ENCODE results near the gene KCNIP3. TPM values are rescaled to one million over a fixed set of nuclear protein-coding genes. Genes with fewer than 3 reads are reported as not detected.

The KCNIP3 gene
- total RNA-seq: 3.8 TPM
- long read RNA-seq, partial matches to known transcripts: 1 of 2 reads
- long read RNA-seq, other reads (novel, unspliced or antisense): 1 of 2 reads

- no peak for DNase-seq (ENCODE audit: low spot score)
Measured at GRCh38 chr2:95296880-95297487, at the start of gene KCNIP3. Gene KCNIP3, plus strand, starts transcription at chr2:95297347. Its CDS starts 92 bp downstream, at chr2:95297439.

- DNase-seq (ENCODE audit: low spot score): no peak
Measured at GRCh38 chr2:95258271-95258670, 38.9 kb upstream of the KCNIP3 start.

DNA sequence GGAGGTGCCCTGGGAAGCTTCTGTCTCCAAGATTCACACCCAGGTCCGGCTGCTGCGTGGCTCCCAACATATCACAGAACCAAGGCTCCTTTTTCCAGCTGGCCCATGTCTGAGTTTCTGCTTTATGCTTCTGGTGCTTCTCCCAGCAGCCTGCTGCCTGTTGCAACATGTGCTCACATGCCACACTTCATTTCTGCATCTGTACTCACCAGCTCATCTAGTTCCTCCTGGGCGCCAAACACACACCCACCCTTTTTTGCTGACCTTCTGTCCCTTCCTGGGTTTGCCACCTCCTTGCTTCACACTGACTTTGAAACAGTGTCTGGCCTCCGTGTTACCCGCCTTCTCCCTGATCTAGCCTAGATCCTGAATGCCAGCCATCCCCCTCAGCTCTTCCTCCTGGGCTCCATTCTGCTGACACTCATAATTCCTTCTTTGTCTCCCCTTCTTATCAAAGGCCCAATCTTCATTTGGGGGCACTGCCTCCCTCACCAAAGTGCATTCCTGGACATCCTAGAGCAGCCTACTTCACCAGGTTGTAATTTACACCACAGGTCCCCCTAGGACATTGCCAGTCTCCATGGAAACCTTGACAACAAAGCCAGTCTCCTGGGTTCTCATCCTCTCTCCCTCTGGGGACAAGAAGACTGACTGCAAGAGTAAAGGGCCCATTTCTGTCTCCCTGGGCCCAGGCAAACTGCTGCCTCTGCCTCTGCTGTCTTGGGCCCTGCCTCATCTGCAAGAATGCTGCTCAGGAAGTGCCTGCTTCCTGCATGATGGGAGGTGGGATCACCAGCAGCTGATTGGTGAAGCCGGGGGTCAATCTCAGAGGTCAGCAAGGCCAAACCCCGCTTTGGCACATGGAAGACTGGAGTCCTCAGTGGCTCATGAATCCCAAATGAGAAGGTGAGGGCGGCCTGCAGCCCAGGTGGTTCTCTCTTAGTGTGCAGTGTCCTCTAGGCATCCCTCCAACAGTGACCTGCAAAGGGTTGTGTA, 36.8 kb upstream of the KCNIP3 start:
- no peak for DNase-seq (ENCODE audit: low spot score)

DNA sequence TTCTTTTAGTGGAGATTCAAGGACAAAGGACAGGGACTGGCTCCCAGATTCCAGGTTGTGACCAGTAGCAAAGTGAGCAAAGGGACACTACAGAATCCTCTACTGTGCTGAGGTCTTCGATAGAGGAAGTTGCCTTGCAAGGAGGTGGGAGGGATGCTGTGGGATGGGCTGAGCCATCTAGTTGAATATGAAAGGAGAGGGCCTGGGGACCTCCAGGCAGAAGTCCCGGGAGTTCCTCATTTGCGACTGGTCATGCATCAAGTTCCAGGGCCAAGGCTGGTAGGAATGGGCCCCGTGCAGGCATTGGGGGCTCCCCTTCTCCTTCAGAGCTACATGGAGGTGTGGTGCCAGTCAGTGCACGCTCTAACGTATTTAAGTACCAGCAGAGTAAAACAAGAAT, 35.5 kb upstream of the KCNIP3 start:
- DNase-seq (ENCODE audit: low spot score): no peak

- no peak for DNase-seq (ENCODE audit: low spot score)
Measured at GRCh38 chr2:95262896-95263542, 34.1 kb upstream of the KCNIP3 start.

DNA sequence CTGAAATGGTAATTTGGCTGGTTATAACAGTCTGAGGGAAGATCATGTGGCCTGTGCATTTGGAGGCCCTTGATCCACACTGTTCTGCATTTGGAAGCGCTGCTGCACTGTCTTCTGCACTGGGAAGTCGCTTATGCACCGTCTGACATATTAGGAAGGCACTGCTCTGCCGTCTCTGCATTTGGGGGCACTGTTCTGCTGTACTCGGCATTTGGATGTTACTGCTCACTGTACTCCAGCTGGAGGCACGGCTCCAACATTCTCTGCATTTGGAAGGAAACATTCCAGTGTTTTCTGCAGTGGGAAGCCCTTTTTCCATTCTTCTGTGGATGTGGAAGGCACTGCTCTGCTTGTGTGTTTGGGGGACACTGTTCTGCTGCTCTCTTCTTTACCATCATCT, 32.5 kb upstream of the KCNIP3 start:
- DNase-seq (ENCODE audit: low spot score): no peak

DNA sequence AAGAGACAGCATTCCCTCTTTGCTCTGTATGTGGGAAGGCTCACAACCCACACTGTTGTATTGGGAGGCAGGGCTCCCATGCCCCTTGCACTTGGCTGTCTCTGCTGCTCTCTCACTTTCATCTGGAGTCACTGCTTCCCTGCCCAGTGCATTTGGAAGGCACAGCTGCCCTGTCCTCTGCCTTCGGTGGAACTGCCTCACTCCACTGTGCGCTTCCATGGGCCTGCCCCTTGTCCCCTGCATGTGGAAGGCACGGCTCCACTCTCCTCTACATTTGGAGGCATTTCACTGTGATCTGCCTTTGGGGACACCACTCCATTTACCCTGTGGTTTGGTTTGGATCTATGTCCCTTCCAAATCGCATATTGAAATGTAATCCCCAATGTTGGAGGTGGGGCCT, 32.0 kb upstream of the KCNIP3 start:
- DNase-seq (ENCODE audit: low spot score): no peak

DNA sequence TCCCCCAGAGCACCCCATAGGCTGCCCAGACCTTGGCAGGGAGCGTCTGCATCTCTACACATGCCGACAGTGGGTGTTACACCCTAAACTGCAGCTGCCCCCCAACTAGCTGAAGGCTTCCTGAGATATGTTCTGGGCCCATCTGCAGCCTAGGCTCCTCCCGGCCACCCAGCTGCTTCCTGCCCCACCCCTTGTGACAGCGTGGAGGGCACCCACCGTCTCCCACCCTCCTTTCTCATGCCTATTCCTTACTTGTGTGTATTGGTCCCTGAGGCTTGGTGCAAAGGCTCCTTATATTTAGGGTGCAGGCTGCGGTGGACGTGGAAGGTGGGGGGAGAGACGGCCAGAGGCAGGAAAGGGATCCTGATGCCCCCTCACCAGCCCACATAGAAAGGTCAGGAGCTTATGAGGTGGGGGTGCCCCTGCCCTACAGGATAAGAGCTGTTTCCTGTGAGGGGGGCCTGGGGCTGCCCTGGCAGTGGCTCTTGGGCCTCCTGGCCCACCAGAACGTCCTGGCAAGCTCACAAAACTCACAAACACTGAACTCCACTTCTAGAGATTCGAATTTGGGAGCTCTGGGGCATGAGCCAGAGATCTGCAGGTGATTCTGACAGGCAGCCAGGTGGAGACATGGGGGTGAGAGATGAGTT, 30.2 kb upstream of the KCNIP3 start:
- no peak for DNase-seq (ENCODE audit: low spot score)

DNA sequence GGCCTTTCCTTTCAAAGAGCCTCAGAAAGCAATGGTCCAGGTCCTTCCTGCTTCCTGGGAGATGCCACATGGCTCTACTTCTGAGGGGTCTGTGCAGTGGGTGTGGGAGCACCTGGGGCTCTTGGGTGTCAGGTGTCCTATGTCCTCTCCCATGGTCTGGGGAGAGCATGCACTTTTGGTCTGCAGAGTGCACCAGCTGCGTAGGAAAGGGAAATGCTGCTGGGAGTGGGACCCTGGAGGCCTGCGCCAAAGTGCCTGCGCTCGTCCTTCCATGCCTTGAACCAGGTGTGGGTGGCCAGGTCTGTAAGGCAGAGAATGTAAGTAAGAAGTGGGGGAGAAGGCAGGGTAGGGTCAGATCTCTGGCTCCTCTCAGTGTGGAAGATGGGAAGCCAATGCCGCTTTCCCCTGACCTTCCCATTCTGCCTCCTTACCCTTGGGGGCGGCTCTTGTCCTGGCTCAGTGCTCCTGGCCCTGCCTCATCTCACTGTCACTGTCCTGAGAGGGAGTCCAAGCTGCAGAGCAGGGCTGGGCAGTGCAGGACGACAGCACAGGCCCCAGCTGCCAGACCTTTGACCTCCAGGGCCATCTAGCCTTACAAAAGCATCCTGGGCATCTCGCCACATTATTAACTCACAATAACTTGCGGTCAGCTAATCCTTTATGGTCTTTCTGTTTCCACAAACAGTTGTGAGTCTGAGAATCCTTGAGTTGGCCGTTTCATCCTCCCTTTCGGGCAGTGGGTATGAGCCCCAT, 29.5 kb upstream of the KCNIP3 start:
- DNase-seq (ENCODE audit: low spot score): peak; percentile 73

DNA sequence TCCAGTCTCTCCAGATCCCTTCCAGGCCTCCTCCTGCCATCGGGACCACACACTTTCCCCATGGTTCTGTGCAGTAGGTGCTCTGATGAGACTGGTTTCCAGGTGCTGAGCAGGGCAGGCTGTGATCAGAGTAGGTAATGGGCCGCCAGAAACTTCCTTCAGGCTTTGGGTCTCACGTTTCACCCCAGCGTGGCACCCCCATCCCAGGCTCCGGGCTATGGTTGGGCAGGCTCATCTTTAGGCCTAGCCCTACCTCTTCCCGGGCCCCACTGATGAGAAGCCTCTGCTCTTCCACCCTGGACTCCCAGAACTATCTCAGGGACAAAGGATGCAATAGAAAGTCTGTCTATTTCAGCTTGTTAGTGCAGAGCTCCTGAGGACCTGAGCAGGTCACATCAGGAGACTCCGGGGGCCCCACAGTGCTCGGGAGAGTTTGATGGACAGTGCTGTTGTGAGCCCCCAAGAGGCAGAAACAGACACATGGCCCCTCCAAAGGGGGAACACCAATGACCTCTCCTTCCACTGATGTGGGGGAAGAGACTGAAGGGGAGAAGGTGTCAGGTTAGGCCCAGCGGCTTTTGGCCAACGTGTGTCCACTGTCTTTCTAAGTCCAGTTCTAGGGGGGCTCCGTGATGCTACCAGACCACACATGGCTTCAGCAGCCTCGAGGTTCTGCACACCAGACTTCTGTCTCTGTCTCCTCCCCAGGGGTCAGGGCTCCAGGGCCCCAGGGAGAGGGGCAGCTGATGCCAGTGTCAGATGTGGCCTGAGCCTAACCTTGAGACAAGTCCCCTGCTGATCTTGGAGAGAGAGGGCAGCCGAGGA, 28.7 kb upstream of the KCNIP3 start:
- DNase-seq (ENCODE audit: low spot score): peak; percentile 72

- DNase-seq (ENCODE audit: low spot score): peak; percentile 24
Measured at GRCh38 chr2:95269036-95269680, 28.0 kb upstream of the KCNIP3 start.

- peak; percentile 49 for DNase-seq (ENCODE audit: low spot score)
Measured at GRCh38 chr2:95269745-95270144, 27.4 kb upstream of the KCNIP3 start.

DNA sequence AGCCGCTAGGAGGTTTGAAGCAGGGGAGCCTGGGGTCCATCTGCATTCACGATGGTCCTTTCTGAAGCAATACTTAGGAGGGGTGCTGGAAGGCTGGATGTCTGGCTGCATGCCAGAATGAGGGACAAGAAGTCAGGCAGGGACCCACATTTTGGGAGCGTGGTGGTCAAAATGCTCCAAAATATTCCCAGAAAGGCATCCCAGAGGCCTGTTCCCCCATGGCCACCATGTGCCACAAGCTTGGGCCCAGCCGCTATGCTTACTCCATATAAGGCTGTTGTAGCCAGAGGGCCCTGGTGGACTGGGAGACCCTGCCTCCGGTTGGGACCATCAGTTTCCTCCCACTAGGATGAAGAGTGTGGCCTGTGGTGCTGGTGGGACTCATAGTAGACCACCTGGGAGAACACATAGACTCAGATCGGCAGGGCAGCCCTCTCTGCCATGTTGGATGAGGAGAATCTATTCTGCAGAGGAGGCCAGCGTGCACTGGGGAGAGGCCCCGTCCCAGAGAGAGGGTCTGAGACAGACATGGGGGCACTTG, 26.5 kb upstream of the KCNIP3 start:
- peak; percentile 35 for DNase-seq (ENCODE audit: low spot score)

- peak; percentile 81 for DNase-seq (ENCODE audit: low spot score)
Measured at GRCh38 chr2:95271381-95271971, 25.7 kb upstream of the KCNIP3 start.

- peak; percentile 67 for DNase-seq (ENCODE audit: low spot score)
Measured at GRCh38 chr2:95272299-95272751, 24.8 kb upstream of the KCNIP3 start.

GRCh38 chr2:95272781-95273180, 24.4 kb upstream of the KCNIP3 start:
- DNase-seq (ENCODE audit: low spot score): peak; percentile 39

GRCh38 chr2:95273566-95274290, 23.4 kb upstream of the KCNIP3 start:
- DNase-seq (ENCODE audit: low spot score): peak; percentile 71

Data from mesenteric fat pad (tissue), 1 donor.